Activated CD4-positive, CD25-positive, alpha-beta regulatory T cell treated with anti-CD3 and anti-CD28 coated beads, Interleukin-2, amount 50 U/mL, for 72 hours (primary cell): ENCODE results near the gene LRCOL1.

Experiments
- DNase-seq: peaks from one replicate; pipeline ENCODE4 v3.0.0; 2021

The LRCOL1 gene

GRCh38 chr12:132635076-132635955, 24.9 kb upstream of the LRCOL1 start:
- no peak for DNase-seq

- no peak for DNase-seq
These were observed 24.1 kb upstream of the LRCOL1 start for GRCh38 chr12:132634411-132634990.

- DNase-seq, result no peak
These were observed 23.5 kb upstream of the LRCOL1 start for GRCh38 chr12:132633901-132634300.

GRCh38 chr12:132633398-132633797, 23.0 kb upstream of the LRCOL1 start:
- no peak for DNase-seq

- no peak for DNase-seq
These were observed 22.3 kb upstream of the LRCOL1 start for GRCh38 chr12:132632521-132633228.

- DNase-seq, result no peak
These were observed 21.3 kb upstream of the LRCOL1 start for GRCh38 chr12:132631666-132632065.

GRCh38 chr12:132630672-132631071, 20.3 kb upstream of the LRCOL1 start:
- no peak for DNase-seq

- no peak for DNase-seq
These were observed 18.9 kb upstream of the LRCOL1 start for GRCh38 chr12:132629330-132629729.

GRCh38 chr12:132625731-132626430, 15.5 kb upstream of the LRCOL1 start:
- DNase-seq, result no peak

- DNase-seq, result no peak
These were observed 14.7 kb upstream of the LRCOL1 start for GRCh38 chr12:132624910-132625630.

GRCh38 chr12:132624186-132624855, 13.9 kb upstream of the LRCOL1 start:
- DNase-seq, result no peak

GRCh38 chr12:132623072-132623869, 12.9 kb upstream of the LRCOL1 start:
- DNase-seq, result no peak

GRCh38 chr12:132622437-132623071, 12.2 kb upstream of the LRCOL1 start:
- DNase-seq, result no peak

- no peak for DNase-seq
These were observed 11.5 kb upstream of the LRCOL1 start for GRCh38 chr12:132621657-132622435.

- DNase-seq, result no peak
These were observed 10.7 kb upstream of the LRCOL1 start for GRCh38 chr12:132620899-132621656.

- no peak for DNase-seq
These were observed 9.9 kb upstream of the LRCOL1 start for GRCh38 chr12:132620113-132620898.

GRCh38 chr12:132619386-132620112, 9.2 kb upstream of the LRCOL1 start:
- no peak for DNase-seq

GRCh38 chr12:132619071-132619385, 8.6 kb upstream of the LRCOL1 start:
- DNase-seq, result no peak
